Lung (tissue), 12 donors: ENCODE results near the gene RNU11. TPM values are rescaled to one million over a fixed set of nuclear protein-coding genes. Genes with fewer than 3 reads are reported as not detected.
"Not testable (repeated sequence)": the region's sequence is repeated elsewhere in the genome, so short reads cannot be mapped to it uniquely, and the experiment has no call there.

Source experiments
- ATAC-seq: fragments of 200-7000 bp; cut with Tn5 transposase; one replicate; pipeline ENCODE4 v1.9.1; 2020; ENCODE audit warnings: moderate number of reproducible peaks; ENCODE audit not compliant: insufficient read depth, low FRiP score
- DNase-seq, 3 donors: peaks; one replicate each; pipeline ENCODE4 v3.0.0-alpha.2; 2013 to 2017
- H3K27ac ChIP-seq, 2 donors: one replicate each; pipeline ENCODE4 v1.5.1; 2013; ENCODE audit warnings: mild to moderate bottlenecking in 2 of 2, moderate library complexity in 2 of 2, control low read depth in 1 of 2, inconsistent platforms in 1 of 2, low read depth in 1 of 2, low read length in 1 of 2
- H3K27me3 ChIP-seq, 3 donors: one replicate each; pipeline ENCODE4 v1.5.1; 2013; ENCODE audit warnings: low read length in 2 of 3; ENCODE audit not compliant: control insufficient read depth in 3 of 3, insufficient read depth in 3 of 3
- H3K36me3 ChIP-seq, 4 donors: one replicate each; pipeline ENCODE4 v1.5.1; 2013; ENCODE audit warnings: low read length in 4 of 4, mild to moderate bottlenecking in 1 of 4, moderate library complexity in 1 of 4; ENCODE audit not compliant: control insufficient read depth in 4 of 4, insufficient read depth in 4 of 4
- H3K4me1 ChIP-seq, 5 donors: one replicate each; pipeline ENCODE4 v1.5.1; 2013; ENCODE audit warnings: low read length in 5 of 5, mild to moderate bottlenecking in 2 of 5, moderate library complexity in 1 of 5; ENCODE audit not compliant: control insufficient read depth in 5 of 5, insufficient read depth in 5 of 5
- H3K4me3 ChIP-seq: one replicate; pipeline ENCODE4 v1.5.1; 2013; ENCODE audit warnings: mild to moderate bottlenecking, control low read depth, moderate library complexity
- H3K9ac ChIP-seq, 2 donors: one replicate each; pipeline ENCODE4 v1.5.1; 2013; ENCODE audit warnings: low read length in 2 of 2, control low read depth in 1 of 2; ENCODE audit not compliant: insufficient read depth in 1 of 2
- H3K9me3 ChIP-seq, 4 donors: one replicate each; pipeline ENCODE4 v1.5.1; 2013; ENCODE audit warnings: low read length in 3 of 4, mild to moderate bottlenecking in 1 of 4, moderate library complexity in 1 of 4; ENCODE audit not compliant: control insufficient read depth in 4 of 4, insufficient read depth in 3 of 4
- CTCF ChIP-seq: IDR thresholded peaks from 2 replicates; pipeline ENCODE4 v1.5.1; 2012; ENCODE audit warnings: mild to moderate bottlenecking; ENCODE audit errors: control extremely low read depth, extremely low read depth
- WGBS, 2 donors: extraction: QIAGEN DNeasy Blood & Tissue Kit; methylation state at CpG; one replicate each; pipeline ENCODE4 v1.1.7; 2013; 5-methylcytosine and 5-hydroxymethylcytosine counted together
- polyA plus RNA-seq, 2 donors: library from polyadenylated mRNA; stranded (reverse); fragments of 200-250 nt; gene quantifications; one replicate each; pipeline ENCODE4 v1.2.1, GENCODE V29; 2013
- total RNA-seq, 2 donors: library from RNA; depleted of rRNA in 1 of 2; stranded (reverse); fragments of >200 nt in 1 of 2; gene quantifications; one replicate each; pipeline ENCODE4 v1.2.1, GENCODE V29; 2014 to 2021
- donor health status: control.
- donor health status: control.
- donor health status: Bipolar disorder and iron deficiency.
- donor health status: healthy.
- donor health status: DM: yes; HTN: yes; CAD: no.

RNU11 gene
- total and polyA plus RNA-seq, 4 donors = not detected

DNA sequence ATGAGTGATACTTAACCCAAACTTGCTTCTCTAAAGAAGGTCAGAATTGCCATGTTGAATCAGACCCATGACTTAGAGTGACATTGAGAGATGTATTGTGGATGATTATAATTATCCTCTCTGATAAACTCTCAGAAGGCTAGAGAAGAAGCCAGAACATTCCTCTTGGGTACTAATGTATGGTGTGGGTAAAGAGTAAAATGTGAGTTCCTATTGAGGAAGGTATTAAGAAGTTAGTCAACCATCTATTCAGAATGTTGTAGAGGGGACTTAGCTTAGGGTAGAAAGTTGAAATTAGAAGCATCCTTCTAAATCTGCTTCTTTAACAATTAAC is 27.5 kb downstream of the RNU11 start:
- TF ChIP-seq CTCF = no peak
- no peaks in the 10 kb centered on the region for H3K9me3 ChIP-seq
- DNase-seq (no peak), ATAC-seq (no peak)
- no peaks in the 10 kb centered on the region for H3K36me3 ChIP-seq
- H3K4me3 ChIP-seq = no peak overlapping the region
- no peak overlapping the region for H3K9ac ChIP-seq
- no peaks in the 10 kb centered on the region for H3K27me3 ChIP-seq
- H3K27ac ChIP-seq = no peak overlapping the region
- peaks cover 0 to 6% (median 0%) of the 10 kb centered on the region in 5 donors for H3K4me1 ChIP-seq

DNA sequence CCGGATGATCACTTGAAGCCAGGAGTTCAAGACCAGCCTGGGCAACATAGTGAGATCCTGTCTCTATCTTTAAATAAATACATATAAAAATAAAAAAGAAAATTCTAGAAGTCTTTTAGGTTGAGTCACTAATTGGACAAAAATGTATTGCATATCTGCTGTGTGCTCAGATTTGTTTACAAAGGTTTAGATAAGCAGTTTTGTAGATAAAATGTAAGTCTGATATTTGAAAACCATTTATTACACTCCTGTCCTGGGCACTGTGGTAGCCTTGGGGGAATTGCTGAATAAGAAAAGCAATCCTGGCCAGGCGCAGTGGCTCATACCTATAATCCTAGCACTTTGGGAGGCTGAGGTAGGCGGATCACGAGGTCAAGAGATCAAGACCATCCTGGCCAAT is 31.8 kb downstream of the RNU11 start:
- 97 to 98% methylated on average over 4 of the region's 4 CpGs for WGBS, 2 donors
- Histone ChIP-seq H3K9me3 (no peaks in the 10 kb centered on the region), H3K4me1 (peaks cover 0 to 6% (median 0%) of the 10 kb centered on the region in 5 donors), H3K4me3 (no peak overlapping the region), H3K27ac (no peak overlapping the region), H3K9ac (no peak overlapping the region), H3K36me3 (peaks cover 3 to 12% (median 8%) of the 10 kb centered on the region in 4 donors), H3K27me3 (no peaks in the 10 kb centered on the region)
- ATAC-seq = no peak
- no peak for TF ChIP-seq CTCF
- DNase-seq = no peak

DNA sequence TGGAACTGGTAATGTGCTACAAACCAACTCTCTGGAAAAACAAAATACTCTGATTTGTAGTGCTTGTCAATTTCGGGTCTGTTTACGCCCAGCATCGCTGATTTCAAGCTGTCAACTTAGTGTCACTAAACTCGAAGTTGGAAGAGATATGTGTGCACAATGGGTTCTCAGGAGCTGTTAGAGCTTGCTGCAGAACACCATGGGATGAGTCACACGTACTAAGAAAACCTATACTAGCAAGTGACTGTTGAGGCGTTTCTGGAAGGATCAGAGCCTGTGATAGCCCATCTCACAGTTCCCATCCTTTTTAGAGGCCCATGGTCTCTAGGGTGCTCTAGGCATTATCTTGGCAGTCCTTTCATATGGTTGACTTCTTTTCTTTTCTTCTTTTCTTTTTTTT is 34.4 kb downstream of the RNU11 start:
- WGBS, 2 donors = 93 to 94% methylated on average over 6 of the region's 6 CpGs
- H3K9me3 ChIP-seq = no peaks in the 10 kb centered on the region
- DNase-seq = no peak
- no peak overlapping the region for H3K4me3 ChIP-seq
- no peak for TF ChIP-seq CTCF
- H3K27ac ChIP-seq = no peak overlapping the region
- no peak for ATAC-seq
- no peak overlapping the region for H3K9ac ChIP-seq
- no peaks in the 10 kb centered on the region for H3K27me3 ChIP-seq
- no peaks in the 10 kb centered on the region for H3K4me1 ChIP-seq
- peaks cover 8 to 15% (median 13%) of the 10 kb centered on the region in 4 donors for H3K36me3 ChIP-seq

- no peak for TF ChIP-seq CTCF
These were observed 36.5 kb downstream of the RNU11 start for GRCh38 chr1:28684937-28685336.

GRCh38 chr1:28691627-28692026 is 43.2 kb downstream of the RNU11 start:
- not testable (repeated sequence) for ATAC-seq, H3K4me1 ChIP-seq, H3K4me3 ChIP-seq, H3K9me3 ChIP-seq, H3K27me3 ChIP-seq, DNase-seq, H3K27ac ChIP-seq, H3K9ac ChIP-seq
- 88 to 89% methylated on average over 1 of the region's 1 CpG for WGBS, 2 donors
- peaks cover 6 to 32% (median 15%) of the 10 kb centered on the region in 4 donors for H3K36me3 ChIP-seq

More at GRCh38 chr1:28684937-28685336, 36.5 kb downstream of the RNU11 start:
- Histone ChIP-seq H3K9me3 (no peaks in the 10 kb centered on the region), H3K36me3 (peaks cover 9 to 16% (median 13%) of the 10 kb centered on the region in 4 donors), H3K27ac (no peak overlapping the region), H3K9ac (no peak overlapping the region), H3K27me3 (no peaks in the 10 kb centered on the region), H3K4me3 (no peak overlapping the region), H3K4me1 (no peaks in the 10 kb centered on the region)
- ATAC-seq = no peak
- 84 to 91% methylated on average over 4 of the region's 4 CpGs for WGBS, 2 donors
- DNase-seq = no peak
